Endothelial cell of umbilical vein (primary cell): ENCODE results near the gene MCC. TPM values are rescaled to one million over a fixed set of nuclear protein-coding genes. Genes with fewer than 3 reads are reported as not detected.

ENCODE experiments used
- BruUV-seq: library from RNA; stranded (reverse); fragments of 400-500 nt; replicated peaks from 2 replicates; lab custom pipeline; 2021; lab: Mats Ljungman, UMichigan
- CTCF ChIA-PET: fragments of 300-600, 350-600 bp; sonication (Branson Sonifier 250); formaldehyde crosslinking; loops from one replicate; lab custom pipeline; 2021; ENCODE audit warnings: antibody characterized with exemption, inconsistent platforms; lab: Charles Lee
- POLR2A ChIA-PET: fragments of 300-600, 350-600 bp; sonication (Branson Sonifier 250); formaldehyde crosslinking; loops from one replicate; lab custom pipeline; 2021; ENCODE audit warnings: antibody characterized with exemption, inconsistent platforms; lab: Charles Lee
- DNase-seq: peaks from one replicate; pipeline ENCODE4 v3.0.0-alpha.2; 2011; ENCODE audit warnings: low read depth, low spot score
- FAIRE-seq: peaks from 2 replicates; lab custom pipeline; 2011; peaks lifted over from hg19 to GRCh38; lab: Jason Lieb, UNC
- H2AFZ ChIP-seq: 2 replicates; pipeline ENCODE4 v1.6.0; 2012; ENCODE audit warnings: low read depth, low read length, control low read depth, inconsistent platforms
- H3K27ac ChIP-seq: 2 replicates; pipeline ENCODE4 v1.5.1; 2011; ENCODE audit warnings: low read depth, mild to moderate bottlenecking, control low read depth, low read length, moderate library complexity; ENCODE audit not compliant: insufficient read depth
- H3K27me3 ChIP-seq, 2 experiments: 2 replicates each; pipeline versions ENCODE4 v1.6.0 to v1.6.1; 2011; ENCODE audit warnings: low read length in 2 of 2, mixed read lengths in 1 of 2; ENCODE audit not compliant: control insufficient read depth in 2 of 2, insufficient read depth in 2 of 2
- H3K36me3 ChIP-seq, 2 experiments: 2 replicates in 1 of 2; 3 replicates in 1 of 2; pipeline ENCODE4 v1.5.1; 2011; ENCODE audit warnings: low read length in 2 of 2, mild to moderate bottlenecking in 1 of 2, moderate library complexity in 1 of 2; ENCODE audit not compliant: control insufficient read depth in 2 of 2, insufficient read depth in 2 of 2; ENCODE audit errors: extremely low read depth in 1 of 2
- H3K4me1 ChIP-seq: 3 replicates; pipeline ENCODE4 v1.5.1; 2011; ENCODE audit warnings: mild to moderate bottlenecking, low read length; ENCODE audit not compliant: control insufficient read depth, insufficient read depth; ENCODE audit errors: extremely low read depth
- H3K4me2 ChIP-seq: 2 replicates; pipeline ENCODE4 v1.6.1; 2011; ENCODE audit warnings: low read length, control low read depth, mixed read lengths; ENCODE audit not compliant: insufficient read depth
- H3K4me3 ChIP-seq, 3 experiments: fragments of 200-600 bp in 1 of 3; sonication (generic), shearing (Covaris generic) in 1 of 3; replicated peaks in 1 of 3; 2 replicates each; pipeline ENCODE4 v1.5.1; 2011 to 2016; ENCODE audit warnings: control low read depth in 3 of 3, low read length in 3 of 3, mild to moderate bottlenecking in 2 of 3, inconsistent platforms in 1 of 3, low read depth in 1 of 3, moderate library complexity in 1 of 3; ENCODE audit not compliant: insufficient read depth in 1 of 3
- H3K79me2 ChIP-seq: 2 replicates; pipeline ENCODE4 v1.6.0; 2012; ENCODE audit warnings: low read length, inconsistent platforms; ENCODE audit not compliant: control insufficient read depth, insufficient read depth
- H3K9ac ChIP-seq: replicated peaks from 2 replicates; pipeline ENCODE3; 2011; ENCODE audit warnings: low read length, control low read depth; ENCODE audit not compliant: insufficient read depth; ENCODE audit errors: extremely low read depth
- H3K9me1 ChIP-seq: replicated peaks from 3 replicates; pipeline ENCODE4 v1.6.0; 2011; ENCODE audit warnings: mild to moderate bottlenecking, low read length; ENCODE audit not compliant: control insufficient read depth, insufficient read depth; ENCODE audit errors: extremely low read depth
- H3K9me3 ChIP-seq: replicated peaks from 2 replicates; pipeline ENCODE4 v1.5.1; 2012; ENCODE audit warnings: low read length, inconsistent platforms; ENCODE audit not compliant: control insufficient read depth, insufficient read depth
- H4K20me1 ChIP-seq: replicated peaks from 2 replicates; pipeline ENCODE3; 2011; ENCODE audit warnings: mild to moderate bottlenecking, low read length; ENCODE audit not compliant: control insufficient read depth, insufficient read depth; ENCODE audit errors: extremely low read depth
- EZH2 ChIP-seq: IDR thresholded peaks from 2 replicates; pipeline ENCODE4 v1.6.1; 2012; ENCODE audit warnings: borderline replicate concordance, low read depth, mild to moderate bottlenecking, moderate library complexity, low read length, inconsistent platforms; ENCODE audit not compliant: severe bottlenecking
- FOS ChIP-seq: IDR thresholded peaks from 2 replicates; pipeline ENCODE4 v1.6.1; 2011; ENCODE audit warnings: mild to moderate bottlenecking, low read length, moderate library complexity, borderline replicate concordance; ENCODE audit not compliant: insufficient read depth
- GATA2 ChIP-seq: IDR thresholded peaks from 2 replicates; pipeline ENCODE4 v1.7.0; 2011; ENCODE audit warnings: low read depth, mild to moderate bottlenecking, moderate library complexity, mixed read lengths, low read length; ENCODE audit not compliant: insufficient read length, insufficient read depth
- JUN ChIP-seq: IDR thresholded peaks from 2 replicates; pipeline ENCODE4 v1.6.1; 2011; ENCODE audit warnings: borderline replicate concordance, low read depth; ENCODE audit not compliant: insufficient read length, insufficient read depth
- MYC ChIP-seq: IDR thresholded peaks from one replicate; pipeline ENCODE4 v1.6.1; 2011; ENCODE audit warnings: mild to moderate bottlenecking, low read depth, low read length
- POLR2A ChIP-seq: IDR thresholded peaks from 2 replicates; pipeline ENCODE4 v1.6.1; 2012; ENCODE audit warnings: low read depth, mild to moderate bottlenecking, control low read depth, low read length
- POLR2AphosphoS5 ChIP-seq: IDR thresholded peaks from 2 replicates; pipeline ENCODE4 v1.6.1; 2012; ENCODE audit warnings: low read depth, mild to moderate bottlenecking, control low read depth, low read length, moderate library complexity; ENCODE audit not compliant: insufficient read depth
- dilution Hi-C: fragments of 300-500 bp; cut with MboI; formaldehyde crosslinking; loops from one replicate; pipeline ENCODE4 v1.15.0; 2019; ENCODE audit warnings: low sequenced_read_pairs; ENCODE audit not compliant: extremely low pct_ligation_motif_present
- intact Hi-C: fragments of 100-400 bp; cut with micrococcal nuclease; formaldehyde crosslinking; loops from one replicate; pipeline ENCODE4 v1.10.0; 2022
- polyA plus RNA-seq, 4 experiments: library from polyadenylated mRNA; depleted of rRNA in 3 of 4; stranded (reverse) in 3 of 4; unstranded in 1 of 4; fragments of >200 nt; gene quantifications; 2 replicates each; pipeline versions ENCODE4 v1.2.1 to v1.2.3, GENCODE V29; 2011 to 2012; ENCODE audit warnings: missing spikeins in 1 of 4
- total RNA-seq: library from RNA; stranded (reverse); gene quantifications from 2 replicates; pipeline ENCODE4 v1.2.3, GENCODE V29; 2021
- TF ChIP-seq, protein P1 (sequence below), 2 donors: IDR thresholded peaks; 1 replicate in 1 of 2; 2 replicates in 1 of 2; pipeline ENCODE4 v1.5.1; 2011; ENCODE audit warnings: low read length in 2 of 2, mild to moderate bottlenecking in 2 of 2, moderate library complexity in 2 of 2, control low read depth in 1 of 2, inconsistent platforms in 1 of 2, low read depth in 1 of 2; ENCODE audit not compliant: insufficient read depth in 1 of 2; ENCODE audit errors: extremely low read depth in 1 of 2
- TF ChIP-seq, protein P2 (sequence below): IDR thresholded peaks from 2 replicates; pipeline ENCODE4 v1.6.1; 2011; ENCODE audit not compliant: insufficient read depth, insufficient read length

The MCC gene
- total and polyA plus RNA-seq, 2 donors (not counting 3 experiments of a cell fraction or from before 2014, with no cell fraction given): 6.9 to 27.5 TPM

DNA sequence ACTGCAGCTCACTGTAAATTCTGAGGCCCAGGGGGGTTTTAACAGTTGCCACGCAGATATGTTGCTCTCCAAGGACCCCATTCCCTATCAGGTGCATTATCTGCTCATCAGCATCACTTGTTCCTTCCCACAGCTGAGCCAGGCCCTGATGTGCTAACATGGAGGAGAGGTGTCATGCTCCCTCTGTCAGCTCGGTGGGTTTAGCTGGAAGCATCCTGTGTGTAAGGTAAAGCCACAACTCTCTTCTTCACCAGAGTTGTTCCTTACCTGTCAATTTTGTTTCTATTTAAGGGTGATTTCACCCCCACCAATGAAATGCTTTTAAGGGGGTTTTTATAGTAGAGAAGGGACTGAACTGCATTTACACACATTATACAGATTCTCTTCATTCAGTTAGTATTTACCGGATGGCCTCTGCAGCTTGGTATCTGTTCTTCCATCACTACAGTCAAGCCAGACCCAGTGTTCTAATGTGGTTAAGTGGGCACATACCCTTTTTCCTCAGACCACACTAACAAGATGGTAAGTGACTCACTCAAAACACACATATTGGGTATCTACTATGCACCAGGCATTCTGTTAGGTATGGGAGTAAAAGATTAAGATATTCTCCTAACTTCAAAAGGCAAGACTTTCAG lies 306.3 kb downstream of the MCC start:
- Histone ChIP-seq H3K4me1 (no peaks in the 10 kb centered on the region), H3K27me3 (no peaks in the 10 kb centered on the region), H4K20me1 (no peaks in the 10 kb centered on the region), H3K9me3 (no peaks in the 10 kb centered on the region), H3K4me2 (no peak overlapping the region), H3K79me2 (no peaks in the 10 kb centered on the region), H3K9ac (no peak overlapping the region), H3K36me3 (no peaks in the 10 kb centered on the region), H3K9me1 (no peaks in the 10 kb centered on the region), H3K4me3 (no peak overlapping the region), H3K27ac (no peak overlapping the region), H2AFZ (no peak overlapping the region)
- DNase-seq (no peak), FAIRE-seq (no peak)
- TF ChIP-seq, protein P1, sequence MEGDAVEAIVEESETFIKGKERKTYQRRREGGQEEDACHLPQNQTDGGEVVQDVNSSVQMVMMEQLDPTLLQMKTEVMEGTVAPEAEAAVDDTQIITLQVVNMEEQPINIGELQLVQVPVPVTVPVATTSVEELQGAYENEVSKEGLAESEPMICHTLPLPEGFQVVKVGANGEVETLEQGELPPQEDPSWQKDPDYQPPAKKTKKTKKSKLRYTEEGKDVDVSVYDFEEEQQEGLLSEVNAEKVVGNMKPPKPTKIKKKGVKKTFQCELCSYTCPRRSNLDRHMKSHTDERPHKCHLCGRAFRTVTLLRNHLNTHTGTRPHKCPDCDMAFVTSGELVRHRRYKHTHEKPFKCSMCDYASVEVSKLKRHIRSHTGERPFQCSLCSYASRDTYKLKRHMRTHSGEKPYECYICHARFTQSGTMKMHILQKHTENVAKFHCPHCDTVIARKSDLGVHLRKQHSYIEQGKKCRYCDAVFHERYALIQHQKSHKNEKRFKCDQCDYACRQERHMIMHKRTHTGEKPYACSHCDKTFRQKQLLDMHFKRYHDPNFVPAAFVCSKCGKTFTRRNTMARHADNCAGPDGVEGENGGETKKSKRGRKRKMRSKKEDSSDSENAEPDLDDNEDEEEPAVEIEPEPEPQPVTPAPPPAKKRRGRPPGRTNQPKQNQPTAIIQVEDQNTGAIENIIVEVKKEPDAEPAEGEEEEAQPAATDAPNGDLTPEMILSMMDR (IDR thresholded peaks at IDR 0.05; ENCODE audit: extremely low read depth in 1 of 2, insufficient read depth in 1 of 2, low read depth in 1 of 2, low read length in 2 of 2): no peak
- CTCF ChIA-PET: interaction anchor here (1.1 kb wide), 1 partner anchor 113 kb away, joined by 3 read pairs; no protein-coding TSS in a partner anchor
- BruUV-seq: no TSS peak
- dilution Hi-C loops: no loop called here
- POLR2A ChIA-PET: no interaction called here
- intact Hi-C loops: no loop called here

DNA sequence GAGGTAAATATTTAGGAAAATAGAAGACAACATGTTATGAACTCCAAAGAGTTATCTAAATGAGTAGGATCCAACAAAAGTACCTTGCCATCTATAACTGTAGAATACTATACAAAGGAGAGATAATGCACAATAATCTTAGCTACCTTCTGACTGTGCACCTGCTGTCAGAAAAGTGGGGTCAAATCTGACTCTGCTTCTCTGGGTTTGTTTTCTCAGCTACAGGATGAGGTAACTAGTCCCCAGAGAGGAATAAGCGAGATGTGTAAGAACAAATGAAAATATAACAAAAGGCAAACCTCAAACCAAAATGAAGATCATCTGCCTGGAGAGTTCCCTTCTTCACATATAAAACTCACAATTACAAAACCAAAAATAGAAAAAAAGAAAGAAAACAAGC lies 306.8 kb downstream of the MCC start:
- Histone ChIP-seq H3K79me2 (no peaks in the 10 kb centered on the region), H3K27me3 (no peaks in the 10 kb centered on the region), H3K27ac (no peak overlapping the region), H4K20me1 (no peaks in the 10 kb centered on the region), H3K9me3 (no peaks in the 10 kb centered on the region), H3K9ac (no peak overlapping the region), H3K4me3 (no peak overlapping the region), H2AFZ (no peak overlapping the region), H3K4me1 (no peaks in the 10 kb centered on the region), H3K9me1 (no peaks in the 10 kb centered on the region), H3K4me2 (no peak overlapping the region), H3K36me3 (no peaks in the 10 kb centered on the region)
- dilution Hi-C loops (no loop called here), intact Hi-C loops (no loop called here)
- no TSS peak for BruUV-seq
- CTCF ChIA-PET: interaction anchor here (1.1 kb wide), 1 partner anchor 113 kb away, joined by 3 read pairs; no protein-coding TSS in a partner anchor
- TF ChIP-seq, protein P1 (IDR thresholded peaks at IDR 0.05; ENCODE audit: extremely low read depth in 1 of 2, insufficient read depth in 1 of 2, low read depth in 1 of 2, low read length in 2 of 2): no peak
- no peak for TF ChIP-seq FOS
- TF ChIP-seq, protein P2, sequence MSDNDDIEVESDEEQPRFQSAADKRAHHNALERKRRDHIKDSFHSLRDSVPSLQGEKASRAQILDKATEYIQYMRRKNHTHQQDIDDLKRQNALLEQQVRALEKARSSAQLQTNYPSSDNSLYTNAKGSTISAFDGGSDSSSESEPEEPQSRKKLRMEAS: no peak
- TF ChIP-seq POLR2AphosphoS5: no peak
- no peak for TF ChIP-seq GATA2
- no peak for TF ChIP-seq POLR2A
- no peak for TF ChIP-seq MYC
- TF ChIP-seq JUN: no peak
- no peak for TF ChIP-seq EZH2
- no peak for DNase-seq
- POLR2A ChIA-PET: no interaction called here
- FAIRE-seq: no peak
